ENCODE results near the gene SH2D3C.

- no peak for TF ChIP-seq CTCF (IDR thresholded peaks at IDR 0.05; ENCODE audit: low read length)
- TF ChIP-seq EZH2 (IDR thresholded peaks at IDR 0.05; ENCODE audit: borderline replicate concordance, low read length), result no peak
Measured at GRCh38 chr9:127788337-127789011, 10.0 kb upstream of the SH2D3C start.

All from OCI-LY1 (cell line).